DOHH2 (cell line): Measurements from ENCODE around the gene FRS2.

Experiments used
- H3F3A ChIP-seq: fragments of 200-600 bp; sonication (generic), shearing (Covaris generic); 2 replicates; pipeline ENCODE4 v1.6.0; 2016; ENCODE audit warnings: antibody characterized with exemption, mild to moderate bottlenecking; ENCODE audit not compliant: control insufficient read depth, insufficient read depth
- H3K27ac ChIP-seq: fragments of 200-600 bp; sonication (generic); 2 replicates; pipeline ENCODE4 v1.5.1; 2014; ENCODE audit warnings: low read depth, mild to moderate bottlenecking, low read length, moderate library complexity
- H3K27me3 ChIP-seq: fragments of 200-600 bp; sonication (generic); 2 replicates; pipeline ENCODE4 v1.6.1; 2014; ENCODE audit warnings: mild to moderate bottlenecking, low read length, mixed read lengths; ENCODE audit not compliant: control insufficient read depth
- H3K36me3 ChIP-seq: fragments of 200-600 bp; sonication (generic); 2 replicates; pipeline ENCODE4 v1.6.1; 2014; ENCODE audit warnings: mild to moderate bottlenecking, low read length, moderate library complexity, mixed read lengths; ENCODE audit not compliant: control insufficient read depth
- H3K4me1 ChIP-seq: fragments of 200-600 bp; sonication (generic); 2 replicates; pipeline ENCODE4 v1.6.1; 2014; ENCODE audit warnings: mild to moderate bottlenecking, low read length, mixed read lengths; ENCODE audit not compliant: control insufficient read depth
- H3K4me2 ChIP-seq: fragments of 200-600 bp; sonication (generic); 2 replicates; pipeline ENCODE4 v1.6.0; 2014; ENCODE audit warnings: mild to moderate bottlenecking, low read length, moderate library complexity
- H3K4me3 ChIP-seq: fragments of 200-600 bp; sonication (generic); 2 replicates; pipeline ENCODE4 v1.5.1; 2014; ENCODE audit warnings: mild to moderate bottlenecking, low read length, mixed read lengths
- H3K79me2 ChIP-seq: fragments of 200-600 bp; sonication (generic); 2 replicates; pipeline ENCODE4 v1.6.1; 2014; ENCODE audit warnings: mild to moderate bottlenecking, low read length, mixed read lengths; ENCODE audit not compliant: control insufficient read depth
- H3K9me2 ChIP-seq: fragments of 200-600 bp; sonication (generic); replicated peaks from 2 replicates; pipeline ENCODE4 v1.6.1; 2014; ENCODE audit warnings: mild to moderate bottlenecking, low read length, mixed read lengths; ENCODE audit not compliant: control insufficient read depth
- H3K9me3 ChIP-seq: fragments of 200-600 bp; sonication (generic); 2 replicates; pipeline ENCODE4 v1.6.1; 2014; ENCODE audit warnings: antibody characterized with exemption, low read length, mixed read lengths; ENCODE audit not compliant: control insufficient read depth, insufficient read depth
- H4K20me1 ChIP-seq: fragments of 200-600 bp; sonication (generic); 2 replicates; pipeline ENCODE4 v1.6.0; 2014; ENCODE audit warnings: low read depth, mild to moderate bottlenecking, antibody characterized with exemption, low read length, moderate library complexity; ENCODE audit not compliant: control insufficient read depth, insufficient read depth
- CTCF ChIP-seq: fragments of 200-600 bp; sonication (generic); IDR thresholded peaks from one replicate; pipeline ENCODE4 v1.5.1; 2014; ENCODE audit warnings: antibody characterized with exemption, mild to moderate bottlenecking, low read depth, low read length; ENCODE audit not compliant: poor library complexity, severe bottlenecking
- EZH2phosphoT487 ChIP-seq: fragments of 200-600 bp; sonication (generic); IDR thresholded peaks from 2 replicates; pipeline ENCODE4 v1.6.1; 2017; ENCODE audit warnings: borderline replicate concordance, mild to moderate bottlenecking, antibody characterized with exemption, low read length, moderate library complexity, mixed read lengths

The FRS2 gene

DNA sequence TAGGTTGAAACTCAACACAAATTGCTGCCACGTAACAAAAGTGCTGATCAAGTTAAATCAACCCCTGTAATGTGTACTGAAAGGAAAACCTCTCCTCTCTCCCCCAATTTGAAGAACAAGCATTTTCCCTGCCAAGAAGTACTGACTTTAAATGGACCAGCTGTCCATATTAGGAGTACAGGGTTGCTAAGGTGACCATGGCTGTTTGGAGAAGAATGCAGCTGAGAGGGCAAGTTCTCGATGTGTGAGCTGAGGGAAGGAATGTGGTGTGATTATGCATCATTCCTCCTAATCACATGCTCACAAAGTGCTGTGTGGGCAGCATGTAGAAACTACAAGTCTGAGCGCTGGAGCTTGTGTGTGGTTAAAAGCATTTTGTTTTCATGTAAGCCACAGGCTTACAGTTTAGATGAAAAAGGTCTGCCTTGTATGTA, 64.2 kb downstream of the FRS2 start:
- Histone ChIP-seq H3K27me3 (no peaks in the 10 kb centered on the region), H3K4me1 (no peaks in the 10 kb centered on the region), H3K9me2 (no peaks in the 10 kb centered on the region), H3K27ac (no peak overlapping the region), H3F3A (no peaks in the 10 kb centered on the region), H4K20me1 (0 out of 2 replicates have a peak, but pooled peaks cover 4% of the 10 kb centered on the region), H3K4me3 (no peak overlapping the region), H3K4me2 (no peak overlapping the region), H3K9me3 (no peaks in the 10 kb centered on the region), H3K79me2 (no peaks in the 10 kb centered on the region), H3K36me3 (no peaks in the 10 kb centered on the region; the same call in 1 of the 2 replicates)
- no peak for TF ChIP-seq CTCF

DNA sequence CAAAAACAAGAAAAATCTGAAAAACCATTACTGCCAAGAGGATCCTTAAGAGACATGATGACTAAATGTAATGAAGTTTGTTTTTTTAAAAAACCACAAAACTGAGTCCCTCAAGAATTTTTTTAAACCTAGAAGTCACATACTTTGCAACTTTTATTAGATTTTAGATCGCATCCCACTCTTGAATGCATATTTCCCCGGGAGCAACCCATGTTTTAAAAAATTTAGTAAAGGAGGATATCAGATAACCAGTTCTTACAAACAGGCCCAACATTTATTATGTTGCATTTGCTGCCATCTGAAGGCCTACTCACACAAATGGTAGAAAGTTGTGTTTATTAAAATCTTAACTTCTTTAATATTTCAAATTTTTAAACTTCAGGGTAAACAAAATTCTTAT, 70.8 kb downstream of the FRS2 start:
- Histone ChIP-seq H4K20me1 (no peaks in the 10 kb centered on the region), H3K36me3 (no peaks in the 10 kb centered on the region), H3K79me2 (no peaks in the 10 kb centered on the region), H3K9me3 (peaks cover 9% of the 10 kb centered on the region), H3K4me1 (no peaks in the 10 kb centered on the region), H3K9me2 (no peaks in the 10 kb centered on the region), H3K4me3 (no peak overlapping the region), H3K27me3 (no peaks in the 10 kb centered on the region), H3F3A (no peaks in the 10 kb centered on the region), H3K27ac (no peak overlapping the region), H3K4me2 (no peak overlapping the region)
- TF ChIP-seq EZH2phosphoT487 (no peak), CTCF (no peak)

GRCh38 chr12:69544087-69544486, 73.9 kb downstream of the FRS2 start:
- H3K27ac ChIP-seq: no peak overlapping the region
- no peaks in the 10 kb centered on the region for H3K79me2 ChIP-seq
- peaks cover 3% of the 10 kb centered on the region; the same call in 1 of the 2 replicates for H3K4me1 ChIP-seq
- no peak overlapping the region for H3K4me3 ChIP-seq
- H3K9me3 ChIP-seq: peaks cover 9% of the 10 kb centered on the region
- no peaks in the 10 kb centered on the region for H3K36me3 ChIP-seq
- no peaks in the 10 kb centered on the region for H3K27me3 ChIP-seq
- no peaks in the 10 kb centered on the region for H4K20me1 ChIP-seq
- H3K4me2 ChIP-seq: no peak overlapping the region
- H3K9me2 ChIP-seq: no peaks in the 10 kb centered on the region
- no peaks in the 10 kb centered on the region for H3F3A ChIP-seq
- TF ChIP-seq EZH2phosphoT487: no peak
- no peak for TF ChIP-seq CTCF

DNA sequence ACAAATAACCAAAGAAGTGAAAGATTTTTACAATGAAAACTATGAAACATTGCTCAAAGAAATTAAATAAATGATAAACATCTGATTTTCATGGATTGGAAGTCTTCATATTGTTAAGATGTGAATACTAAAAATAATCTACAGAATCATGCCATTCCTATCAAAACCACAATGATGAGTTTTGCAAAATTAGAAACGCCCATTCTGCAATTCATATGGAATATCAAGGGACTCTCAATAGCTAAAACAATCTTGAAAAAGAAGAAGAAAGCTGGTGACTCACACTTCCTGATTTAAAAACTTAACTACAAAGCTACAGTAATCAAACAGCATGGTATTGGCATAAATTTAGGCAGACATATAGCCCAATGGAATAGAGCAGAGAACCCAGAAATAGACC, 74.9 kb downstream of the FRS2 start:
- Histone ChIP-seq H3F3A (no peaks in the 10 kb centered on the region), H3K4me1 (peaks cover 6% of the 10 kb centered on the region; the same call in 1 of the 2 replicates), H3K27ac (no peak overlapping the region), H3K36me3 (no peaks in the 10 kb centered on the region), H3K4me3 (no peak overlapping the region), H3K79me2 (no peaks in the 10 kb centered on the region), H4K20me1 (no peaks in the 10 kb centered on the region), H3K9me2 (no peaks in the 10 kb centered on the region), H3K9me3 (peaks cover 9% of the 10 kb centered on the region), H3K27me3 (no peaks in the 10 kb centered on the region), H3K4me2 (no peak overlapping the region)
- no peak for TF ChIP-seq EZH2phosphoT487
